ENCODE results near the gene IGFBP7. TPM values are rescaled to one million over a fixed set of nuclear protein-coding genes. Genes with fewer than 3 reads are reported as not detected.
A peak's percentile ranks its signal among the peaks of the same experiment; 100 is the strongest.

Gene IGFBP7
- polyA plus RNA-seq, 1 experiment = 655 TPM

DNA sequence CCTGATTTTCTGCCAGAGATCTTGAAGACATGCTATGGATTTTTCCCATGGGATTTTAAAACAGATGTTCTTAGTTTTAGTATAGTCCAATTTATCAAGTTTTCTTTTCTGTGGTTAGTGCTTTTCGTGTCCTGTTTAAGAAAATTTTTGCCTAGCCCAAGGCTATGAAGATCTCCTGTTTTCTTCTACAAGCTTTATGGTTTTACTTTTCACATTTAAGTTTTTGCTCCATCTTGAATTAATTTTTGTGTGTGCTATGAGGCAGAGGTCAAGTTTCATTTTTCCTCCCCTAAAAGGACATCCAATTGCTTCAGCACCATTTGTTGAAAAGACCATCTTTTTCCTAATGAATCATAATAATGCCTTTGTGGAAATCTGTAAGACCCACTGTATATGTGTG is 65.9 kb downstream of the IGFBP7 start:
- ChIA-PET POLR2A (interaction anchor here (1.0 to 1.5 kb wide), 3 partner anchors 13 to 37 kb away, joined by 3 to 7 read pairs (median 5); no protein-coding TSS in a partner anchor), CTCF (interaction anchor here (2.1 kb wide), 1 partner anchor 119 kb away, joined by 16 read pairs; no protein-coding TSS in a partner anchor)
- H3K4me3 ChIP-seq (ENCODE audit: low read depth, low read length) = no peak overlapping the region
- no peaks in the 10 kb centered on the region for H3K27me3 ChIP-seq (ENCODE audit: control insufficient read depth, insufficient read depth, low read length)
- TF ChIP-seq, protein P1, sequence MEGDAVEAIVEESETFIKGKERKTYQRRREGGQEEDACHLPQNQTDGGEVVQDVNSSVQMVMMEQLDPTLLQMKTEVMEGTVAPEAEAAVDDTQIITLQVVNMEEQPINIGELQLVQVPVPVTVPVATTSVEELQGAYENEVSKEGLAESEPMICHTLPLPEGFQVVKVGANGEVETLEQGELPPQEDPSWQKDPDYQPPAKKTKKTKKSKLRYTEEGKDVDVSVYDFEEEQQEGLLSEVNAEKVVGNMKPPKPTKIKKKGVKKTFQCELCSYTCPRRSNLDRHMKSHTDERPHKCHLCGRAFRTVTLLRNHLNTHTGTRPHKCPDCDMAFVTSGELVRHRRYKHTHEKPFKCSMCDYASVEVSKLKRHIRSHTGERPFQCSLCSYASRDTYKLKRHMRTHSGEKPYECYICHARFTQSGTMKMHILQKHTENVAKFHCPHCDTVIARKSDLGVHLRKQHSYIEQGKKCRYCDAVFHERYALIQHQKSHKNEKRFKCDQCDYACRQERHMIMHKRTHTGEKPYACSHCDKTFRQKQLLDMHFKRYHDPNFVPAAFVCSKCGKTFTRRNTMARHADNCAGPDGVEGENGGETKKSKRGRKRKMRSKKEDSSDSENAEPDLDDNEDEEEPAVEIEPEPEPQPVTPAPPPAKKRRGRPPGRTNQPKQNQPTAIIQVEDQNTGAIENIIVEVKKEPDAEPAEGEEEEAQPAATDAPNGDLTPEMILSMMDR (IDR thresholded peaks at IDR 0.05; ENCODE audit: low read depth, low read length) = no peak
- no peak for DNase-seq (ENCODE audit: low read depth, low spot score)
- no peaks in the 10 kb centered on the region for H3K9me3 ChIP-seq (ENCODE audit: control insufficient read depth, insufficient read depth, low read length)
- H3K27ac ChIP-seq (ENCODE audit: low read depth, low read length) = peak overlapping the region; percentile 77

DNA sequence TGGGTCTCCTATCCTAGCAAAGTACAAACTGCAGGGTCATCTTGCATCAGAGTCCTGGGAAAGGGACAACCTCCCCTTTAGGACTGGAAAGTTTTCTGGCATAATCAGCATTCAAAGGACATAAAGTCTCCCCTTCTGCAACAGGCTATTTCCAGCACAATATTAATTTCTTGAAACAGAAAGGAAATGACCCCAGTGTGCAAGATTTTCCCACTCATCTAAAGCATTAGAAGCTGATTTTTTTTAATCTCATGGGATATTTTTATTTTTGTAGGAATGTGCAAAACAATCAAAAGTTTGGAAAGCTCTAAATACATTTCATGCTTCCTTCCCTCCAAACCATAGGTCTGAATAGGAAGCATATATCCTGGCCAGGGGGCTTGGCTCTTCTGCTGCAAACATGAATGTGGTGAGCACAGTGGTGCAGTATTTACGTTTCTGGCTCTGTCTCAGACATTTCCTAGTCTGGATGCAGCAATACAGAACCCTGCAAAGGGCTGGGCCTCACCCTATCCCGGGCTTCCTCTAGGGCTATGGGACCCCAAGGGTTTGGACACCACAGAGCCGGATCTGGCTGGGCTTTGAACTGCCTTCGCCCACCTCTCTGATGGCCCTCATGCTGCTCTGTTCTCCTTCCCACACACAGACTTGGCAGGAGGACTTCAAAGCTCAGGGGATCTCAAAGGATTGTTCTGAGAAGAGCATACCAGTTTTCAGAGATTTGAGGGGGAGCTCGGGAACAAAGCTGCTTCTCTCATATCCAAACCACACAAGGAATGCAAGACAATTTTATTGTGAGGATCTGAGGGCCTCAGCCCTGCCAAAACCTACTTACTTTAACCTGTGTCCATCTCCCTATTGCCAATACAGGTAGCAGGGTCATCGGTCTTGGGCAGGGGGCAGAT is 66.6 kb downstream of the IGFBP7 start:
- Histone ChIP-seq H3K27me3 (ENCODE audit: control insufficient read depth, insufficient read depth, low read length) (no peaks in the 10 kb centered on the region), H3K27ac (ENCODE audit: low read depth, low read length) (peak overlapping the region; percentile 77), H3K4me3 (ENCODE audit: low read depth, low read length) (no peak overlapping the region), H3K9me3 (ENCODE audit: control insufficient read depth, insufficient read depth, low read length) (no peaks in the 10 kb centered on the region)
- ChIA-PET POLR2A (interaction anchor here (1.0 to 1.5 kb wide), 3 partner anchors 12 to 37 kb away, joined by 3 to 7 read pairs (median 5); no protein-coding TSS in a partner anchor), CTCF (interaction anchor here (2.1 kb wide), 1 partner anchor 120 kb away, joined by 16 read pairs; no protein-coding TSS in a partner anchor)
- no peak for DNase-seq (ENCODE audit: low read depth, low spot score)
- TF ChIP-seq, protein P1 (IDR thresholded peaks at IDR 0.05; ENCODE audit: low read depth, low read length) = no peak

DNA sequence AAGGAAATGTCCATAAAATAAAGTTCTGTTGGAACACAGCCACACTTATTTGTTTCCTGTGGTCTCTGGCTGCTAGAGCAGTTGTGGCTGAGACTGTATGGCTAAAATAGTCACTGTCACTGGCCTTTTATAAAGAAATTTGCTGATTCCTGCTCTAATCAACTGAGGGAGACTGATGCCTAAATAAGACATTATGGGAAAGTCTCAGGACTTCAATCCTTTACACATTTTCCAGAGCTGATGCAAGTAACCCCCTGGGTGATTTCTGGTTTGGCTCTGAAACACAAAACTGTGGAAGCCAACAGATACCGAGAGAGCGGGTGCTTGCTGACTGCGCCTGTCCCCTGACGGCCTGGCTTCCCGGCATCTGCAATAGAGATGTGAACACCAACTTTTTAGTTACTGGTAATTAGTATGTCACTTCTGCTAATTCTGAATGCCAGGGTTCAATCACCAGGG is 67.4 kb downstream of the IGFBP7 start:
- TF ChIP-seq, protein P1 (IDR thresholded peaks at IDR 0.05; ENCODE audit: low read depth, low read length) = no peak
- Histone ChIP-seq H3K9me3 (ENCODE audit: control insufficient read depth, insufficient read depth, low read length) (no peaks in the 10 kb centered on the region), H3K4me3 (ENCODE audit: low read depth, low read length) (no peak overlapping the region), H3K27me3 (ENCODE audit: control insufficient read depth, insufficient read depth, low read length) (no peaks in the 10 kb centered on the region), H3K27ac (ENCODE audit: low read depth, low read length) (no peak overlapping the region)
- POLR2A ChIA-PET = no interaction called here
- CTCF ChIA-PET = interaction anchor here (2.1 to 9.2 kb wide), 2 partner anchors 121 kb away, joined by 16 to 179 read pairs; no protein-coding TSS in a partner anchor
- DNase-seq (ENCODE audit: low read depth, low spot score) = no peak

DNA sequence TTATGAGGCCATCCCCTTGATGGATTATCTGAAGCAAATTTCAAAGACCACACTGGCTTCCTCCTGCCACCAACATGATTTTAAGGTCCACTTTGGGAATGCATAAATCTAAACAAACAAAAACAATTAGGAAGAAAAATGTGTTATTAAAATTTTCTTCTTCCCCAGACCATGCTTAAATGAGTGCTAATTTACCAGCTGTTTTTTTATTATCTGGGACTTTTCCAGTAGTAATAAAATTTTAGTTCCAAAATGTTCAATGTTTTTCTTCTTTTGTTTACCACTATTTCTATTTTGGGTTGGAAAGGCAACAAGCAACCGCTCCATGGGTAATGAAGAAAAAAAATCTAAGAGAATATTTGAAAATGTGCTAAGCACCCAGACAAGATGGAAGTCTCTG is 69.2 kb downstream of the IGFBP7 start:
- ChIA-PET CTCF (interaction anchor here (9.2 kb wide), 1 partner anchor 123 kb away, joined by 179 read pairs; no protein-coding TSS in a partner anchor), POLR2A (no interaction called here)
- Histone ChIP-seq H3K27me3 (ENCODE audit: control insufficient read depth, insufficient read depth, low read length) (no peaks in the 10 kb centered on the region), H3K27ac (ENCODE audit: low read depth, low read length) (no peak overlapping the region), H3K4me3 (ENCODE audit: low read depth, low read length) (no peak overlapping the region), H3K9me3 (ENCODE audit: control insufficient read depth, insufficient read depth, low read length) (no peaks in the 10 kb centered on the region)
- no peak for DNase-seq (ENCODE audit: low read depth, low spot score)
- TF ChIP-seq, protein P1 (IDR thresholded peaks at IDR 0.05; ENCODE audit: low read depth, low read length) = no peak

DNA sequence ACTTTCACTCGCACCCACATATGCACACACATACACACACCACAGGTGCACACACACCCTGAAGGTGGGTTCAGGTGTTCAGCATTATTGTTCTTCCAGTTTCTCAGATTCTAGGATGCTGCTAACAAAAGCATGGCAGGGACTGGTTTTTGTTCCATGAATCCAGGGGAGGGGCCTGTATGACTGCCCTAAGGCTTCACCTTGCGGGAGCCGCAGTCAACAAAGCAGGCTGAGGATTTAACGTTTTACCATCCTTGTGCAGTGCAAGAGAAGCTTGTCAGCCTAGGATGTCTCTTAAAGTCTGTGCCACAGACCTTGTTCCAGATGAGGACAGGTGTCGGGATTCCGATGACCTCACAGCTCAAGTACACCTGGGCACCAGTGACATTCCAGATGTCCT is 69.7 kb downstream of the IGFBP7 start:
- CTCF ChIA-PET = interaction anchor here (9.2 kb wide), 1 partner anchor 123 kb away, joined by 179 read pairs; no protein-coding TSS in a partner anchor
- POLR2A ChIA-PET = no interaction called here

More for the DNA sequence above, 69.7 kb downstream of the IGFBP7 start:
- H3K27ac ChIP-seq (ENCODE audit: low read depth, low read length) = no peak overlapping the region
- no peaks in the 10 kb centered on the region for H3K9me3 ChIP-seq (ENCODE audit: control insufficient read depth, insufficient read depth, low read length)
- H3K27me3 ChIP-seq (ENCODE audit: control insufficient read depth, insufficient read depth, low read length) = no peaks in the 10 kb centered on the region
- H3K4me3 ChIP-seq (ENCODE audit: low read depth, low read length) = no peak overlapping the region
- TF ChIP-seq, protein P1 (IDR thresholded peaks at IDR 0.05; ENCODE audit: low read depth, low read length) = no peak
- no peak for DNase-seq (ENCODE audit: low read depth, low spot score)
